ENCODE measurements around the gene ADAD1.
"Not testable (repeated sequence)": the region's sequence is repeated elsewhere in the genome, so short reads cannot be mapped to it uniquely, and the experiment has no call there.

Gene ADAD1

GRCh38 chr4:122378711-122379110 lies at the start of gene ADAD1:
Gene ADAD1 (plus strand): TSS chr4:122379011. CDS start chr4:122380070, 1,059 bp downstream.
- no peak for DNase-seq

- DNase-seq: no peak
Measured at GRCh38 chr4:122329876-122330565, 48.8 kb upstream of the ADAD1 start.

GRCh38 chr4:122331195-122331594 lies 47.6 kb upstream of the ADAD1 start:
- DNase-seq: no peak

- no peak for DNase-seq
Measured at GRCh38 chr4:122334828-122335227, 44.0 kb upstream of the ADAD1 start.

- DNase-seq: no peak
Measured at GRCh38 chr4:122341886-122342285, 36.9 kb upstream of the ADAD1 start.

- DNase-seq: no peak
Measured at GRCh38 chr4:122346036-122346435, 32.8 kb upstream of the ADAD1 start.

- DNase-seq: no peak
Measured at GRCh38 chr4:122346503-122346902, 32.3 kb upstream of the ADAD1 start.

GRCh38 chr4:122356317-122356808 lies 22.4 kb upstream of the ADAD1 start:
- DNase-seq: no peak

- DNase-seq: no peak
Measured at GRCh38 chr4:122360754-122361153, 18.1 kb upstream of the ADAD1 start.

- no peak for DNase-seq
Measured at GRCh38 chr4:122364700-122365404, 14.0 kb upstream of the ADAD1 start.

GRCh38 chr4:122368786-122369185 lies 10.0 kb upstream of the ADAD1 start:
- DNase-seq: not testable (repeated sequence)

GRCh38 chr4:122377352-122377751 lies 1.5 kb upstream of the ADAD1 start:
- no peak for DNase-seq

GRCh38 chr4:122379239-122379638 lies 428 bp downstream of the ADAD1 start:
- DNase-seq: no peak

GRCh38 chr4:122383341-122383740 lies 4.5 kb downstream of the ADAD1 start:
- no peak for DNase-seq

- no peak for DNase-seq
Measured at GRCh38 chr4:122384245-122384644, 5.4 kb downstream of the ADAD1 start.

- DNase-seq: no peak
Measured at GRCh38 chr4:122393276-122393675, 14.5 kb downstream of the ADAD1 start.

- DNase-seq: no peak
Measured at GRCh38 chr4:122403861-122404260, 25.1 kb downstream of the ADAD1 start.

- DNase-seq: no peak
Measured at GRCh38 chr4:122412547-122412946, 33.7 kb downstream of the ADAD1 start.

- no peak for DNase-seq
Measured at GRCh38 chr4:122423246-122423645, 44.4 kb downstream of the ADAD1 start.

- no peak for DNase-seq
Measured at GRCh38 chr4:122431351-122431750, 52.5 kb downstream of the ADAD1 start.

- no peak for DNase-seq
Measured at GRCh38 chr4:122434285-122434684, 55.5 kb downstream of the ADAD1 start.

GRCh38 chr4:122450847-122451246 lies 72.0 kb downstream of the ADAD1 start:
- DNase-seq: no peak

- DNase-seq: no peak
Measured at GRCh38 chr4:122453384-122453995, 74.7 kb downstream of the ADAD1 start.

Measured in hippocampal formation (tissue), 2 donors.